Activated CD8-positive, alpha-beta T cell treated with anti-CD3 and anti-CD28 coated beads for 36 hours (primary cell): ENCODE results near the gene RINL. TPM values are rescaled to one million over a fixed set of nuclear protein-coding genes. Genes with fewer than 3 reads are reported as not detected.

Experiments used
- ATAC-seq: fragments of 200-7000 bp; cut with Tn5 transposase; one replicate; pipeline ENCODE4 v1.10.0; 2021; ENCODE audit warnings: mild to moderate bottlenecking, moderate library complexity
- CTCF ChIA-PET: fragments of 350-600 bp; sonication (Branson Sonifier 250); formaldehyde crosslinking; loops from one replicate; lab custom pipeline; 2021; ENCODE audit warnings: antibody characterized with exemption; lab: Charles Lee
- POLR2A ChIA-PET: fragments of 350-600 bp; sonication (Branson Sonifier 250); formaldehyde crosslinking; loops from one replicate; lab custom pipeline; 2021; ENCODE audit warnings: antibody characterized with exemption; lab: Charles Lee
- DNase-seq: peaks from one replicate; pipeline ENCODE4 v3.0.0-alpha.2; 2020
- H3K27ac Mint-ChIP-seq: one replicate; pipeline ENCODE4 v1.8.0; 2021; ENCODE audit warnings: mild to moderate bottlenecking, mixed read lengths
- H3K27me3 Mint-ChIP-seq: one replicate; pipeline ENCODE4 v1.8.0; 2021; ENCODE audit warnings: mixed read lengths
- H3K36me3 Mint-ChIP-seq: one replicate; pipeline ENCODE4 v1.8.0; 2021; ENCODE audit warnings: low read depth, mixed read lengths
- H3K4me1 Mint-ChIP-seq: one replicate; pipeline ENCODE4 v1.8.0; 2021; ENCODE audit warnings: low read depth, mixed read lengths
- H3K4me3 Mint-ChIP-seq: one replicate; pipeline ENCODE4 v1.8.0; 2021; ENCODE audit warnings: mild to moderate bottlenecking, moderate library complexity, mixed read lengths
- H3K9me3 Mint-ChIP-seq: one replicate; pipeline ENCODE4 v1.8.0; 2021; ENCODE audit warnings: mixed read lengths
- intact Hi-C: fragments of 100-400 bp; cut with micrococcal nuclease; formaldehyde crosslinking; loops from one replicate; pipeline ENCODE4 v1.10.0; 2022
- total RNA-seq, 2 experiments: library from RNA; stranded (reverse); gene quantifications; one replicate each; pipeline ENCODE4 v1.2.3, GENCODE V29; 2021
- TF ChIP-seq, protein P1 (sequence below): fragments of 200-600 bp; IDR thresholded peaks from one replicate; pipeline ENCODE4 v1.8.0; 2022; ENCODE audit warnings: antibody characterized with exemption, mild to moderate bottlenecking

The RINL gene
- total RNA-seq, 2 experiments from 2014 or later, result 85.5 to 87.7 TPM

DNA sequence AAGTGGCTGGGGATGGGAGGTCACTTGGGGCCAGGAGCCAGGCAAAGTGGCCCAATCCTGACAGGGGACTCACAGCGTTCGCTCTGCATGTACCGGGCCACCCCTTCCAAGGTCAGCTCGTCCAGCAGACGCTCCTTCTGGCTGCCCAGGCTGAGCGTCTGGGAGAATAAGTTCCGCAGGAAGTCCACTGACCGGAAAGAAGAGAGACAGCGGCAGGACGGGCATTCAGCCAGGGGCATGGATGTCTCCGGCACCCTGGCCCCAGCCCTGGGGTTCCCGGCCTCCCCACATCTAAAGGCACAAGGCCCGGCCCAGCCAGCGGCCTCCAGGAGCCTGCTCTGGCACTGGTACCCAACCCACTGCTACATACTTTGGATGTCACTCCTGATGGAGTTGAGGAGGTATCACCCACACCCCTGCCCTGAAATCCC, 15.3 kb upstream of the RINL start:
- H3K4me3 Mint-ChIP-seq, result no peak overlapping the region
- CTCF ChIA-PET, result interaction anchor here (1.0 kb wide), 1 partner anchor 18 kb away, joined by 3 read pairs; no protein-coding TSS in a partner anchor
- no peak for DNase-seq
- no peaks in the 10 kb centered on the region for H3K9me3 Mint-ChIP-seq
- no peak for ATAC-seq
- POLR2A ChIA-PET, result no interaction called here
- H3K27me3 Mint-ChIP-seq, result no peaks in the 10 kb centered on the region
- intact Hi-C loops, result no loop called here
- TF ChIP-seq, protein P1, sequence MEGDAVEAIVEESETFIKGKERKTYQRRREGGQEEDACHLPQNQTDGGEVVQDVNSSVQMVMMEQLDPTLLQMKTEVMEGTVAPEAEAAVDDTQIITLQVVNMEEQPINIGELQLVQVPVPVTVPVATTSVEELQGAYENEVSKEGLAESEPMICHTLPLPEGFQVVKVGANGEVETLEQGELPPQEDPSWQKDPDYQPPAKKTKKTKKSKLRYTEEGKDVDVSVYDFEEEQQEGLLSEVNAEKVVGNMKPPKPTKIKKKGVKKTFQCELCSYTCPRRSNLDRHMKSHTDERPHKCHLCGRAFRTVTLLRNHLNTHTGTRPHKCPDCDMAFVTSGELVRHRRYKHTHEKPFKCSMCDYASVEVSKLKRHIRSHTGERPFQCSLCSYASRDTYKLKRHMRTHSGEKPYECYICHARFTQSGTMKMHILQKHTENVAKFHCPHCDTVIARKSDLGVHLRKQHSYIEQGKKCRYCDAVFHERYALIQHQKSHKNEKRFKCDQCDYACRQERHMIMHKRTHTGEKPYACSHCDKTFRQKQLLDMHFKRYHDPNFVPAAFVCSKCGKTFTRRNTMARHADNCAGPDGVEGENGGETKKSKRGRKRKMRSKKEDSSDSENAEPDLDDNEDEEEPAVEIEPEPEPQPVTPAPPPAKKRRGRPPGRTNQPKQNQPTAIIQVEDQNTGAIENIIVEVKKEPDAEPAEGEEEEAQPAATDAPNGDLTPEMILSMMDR, result no peak
- H3K36me3 Mint-ChIP-seq, result peaks cover 3% of the 10 kb centered on the region
- no peak overlapping the region for H3K27ac Mint-ChIP-seq
- peaks cover 7% of the 10 kb centered on the region for H3K4me1 Mint-ChIP-seq

DNA sequence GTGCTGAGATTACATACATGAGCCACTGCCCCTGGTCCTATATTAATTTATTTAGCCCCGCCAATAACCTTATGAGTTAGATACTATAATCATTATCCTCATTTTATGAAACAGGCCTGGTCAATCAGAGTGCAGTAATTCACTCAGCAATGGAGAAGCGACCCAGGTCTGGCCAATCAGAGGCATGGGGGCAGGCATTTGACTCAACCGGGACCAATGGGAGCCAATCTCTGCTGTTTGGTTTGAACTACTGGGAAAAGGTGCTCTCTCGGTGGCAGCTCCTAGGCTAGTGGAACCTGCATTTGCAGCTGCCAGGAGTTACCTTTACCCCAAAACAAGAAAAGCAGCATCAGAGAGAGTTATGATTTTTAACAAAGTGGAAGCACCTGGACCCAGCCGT, 14.8 kb upstream of the RINL start:
- TF ChIP-seq, protein P1, result no peak
- ChIA-PET POLR2A (no interaction called here), CTCF (interaction anchor here (1.0 kb wide), 1 partner anchor 17 kb away, joined by 3 read pairs; no protein-coding TSS in a partner anchor)
- H3K27me3 Mint-ChIP-seq, result no peaks in the 10 kb centered on the region
- H3K36me3 Mint-ChIP-seq, result peaks cover 3% of the 10 kb centered on the region
- peaks cover 2% of the 10 kb centered on the region for H3K4me1 Mint-ChIP-seq
- no peaks in the 10 kb centered on the region for H3K9me3 Mint-ChIP-seq
- ATAC-seq (no peak), DNase-seq (no peak)
- H3K4me3 Mint-ChIP-seq, result no peak overlapping the region
- no peak overlapping the region for H3K27ac Mint-ChIP-seq
- intact Hi-C loops, result no loop called here

DNA sequence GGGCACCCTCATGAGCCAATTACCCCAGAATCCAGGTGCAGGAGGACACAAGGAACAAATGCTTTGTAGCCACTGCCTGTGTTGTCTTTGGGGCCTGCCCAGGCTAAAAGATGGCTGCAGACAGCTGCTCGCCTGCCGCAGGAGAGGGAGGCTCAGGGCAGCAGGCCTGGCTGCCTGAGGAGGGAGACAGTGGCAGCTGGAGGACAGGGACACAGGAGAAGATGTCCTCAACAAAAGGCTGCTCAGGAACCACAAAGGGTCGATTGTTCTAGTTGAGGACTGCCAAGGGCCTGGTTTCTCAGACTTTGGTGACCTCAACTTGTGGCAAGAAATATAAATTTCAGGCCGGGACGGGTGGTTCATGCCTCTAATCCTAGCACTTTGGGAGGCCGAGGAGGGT, 13.7 kb upstream of the RINL start:
- H3K27me3 Mint-ChIP-seq, result no peaks in the 10 kb centered on the region
- no peak overlapping the region for H3K27ac Mint-ChIP-seq
- H3K4me1 Mint-ChIP-seq, result peaks cover 5% of the 10 kb centered on the region
- POLR2A ChIA-PET, result no interaction called here
- no peak overlapping the region for H3K4me3 Mint-ChIP-seq
- no peaks in the 10 kb centered on the region for H3K9me3 Mint-ChIP-seq
- intact Hi-C loops, result no loop called here
- ATAC-seq (no peak), DNase-seq (no peak)
- H3K36me3 Mint-ChIP-seq, result peaks cover 3% of the 10 kb centered on the region
- CTCF ChIA-PET, result no interaction called here
- TF ChIP-seq, protein P1, result no peak

DNA sequence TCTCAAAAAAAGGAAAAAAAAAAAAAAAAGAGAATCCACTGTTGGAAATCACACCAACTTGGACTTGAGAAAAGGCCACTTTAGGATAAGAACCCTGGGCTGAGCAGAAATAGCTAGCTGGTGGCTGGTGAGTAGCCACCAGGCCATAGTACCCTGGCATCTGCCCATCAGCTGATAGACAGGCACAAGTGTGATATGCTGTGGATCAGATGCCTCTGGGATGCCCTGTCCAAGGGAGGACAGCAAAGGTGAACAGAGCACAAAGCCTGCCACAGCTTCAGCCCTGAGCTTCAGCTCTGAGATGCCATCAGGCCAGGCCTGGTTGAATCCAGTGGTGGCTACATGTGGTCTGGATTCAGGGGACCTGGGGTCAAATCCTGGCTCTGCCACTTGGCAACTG, 12.6 kb upstream of the RINL start:
- peaks cover 3% of the 10 kb centered on the region for H3K36me3 Mint-ChIP-seq
- no peaks in the 10 kb centered on the region for H3K27me3 Mint-ChIP-seq
- ChIA-PET POLR2A (interaction anchor here (0.7 kb wide), 1 partner anchor 10 kb away, joined by 4 read pairs; no protein-coding TSS in a partner anchor), CTCF (interaction anchor here (0.8 to 1.2 kb wide), 2 partner anchors 12 to 51 kb away, joined by 3 read pairs; no protein-coding TSS in a partner anchor)
- DNase-seq, result no peak
- TF ChIP-seq, protein P1, result no peak
- H3K9me3 Mint-ChIP-seq, result no peaks in the 10 kb centered on the region
- peaks cover 5% of the 10 kb centered on the region for H3K4me1 Mint-ChIP-seq
- no peak overlapping the region for H3K27ac Mint-ChIP-seq
- no peak overlapping the region for H3K4me3 Mint-ChIP-seq
- no peak for ATAC-seq
- intact Hi-C loops, result no loop called here

DNA sequence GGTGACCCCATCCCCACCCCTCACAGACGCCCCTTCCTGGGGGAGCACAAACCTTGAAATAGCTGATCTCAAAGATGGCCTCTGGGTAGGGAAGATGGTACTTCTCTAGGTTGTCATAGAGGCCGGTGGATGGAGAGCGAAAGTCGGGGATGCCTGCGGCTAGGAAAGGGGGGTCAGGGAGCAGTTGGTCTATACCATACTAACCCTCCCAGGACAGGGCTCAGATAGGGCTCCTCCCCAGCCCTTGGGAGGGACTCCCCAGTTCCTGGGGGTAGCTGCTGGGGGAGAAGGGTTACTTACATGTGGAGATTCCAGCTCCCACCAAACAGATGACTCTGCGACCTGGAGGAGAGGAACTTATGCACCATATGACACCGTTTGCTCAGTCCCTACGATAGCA, 11.7 kb upstream of the RINL start:
- DNase-seq (no peak), ATAC-seq (no peak)
- TF ChIP-seq, protein P1, result no peak
- H3K4me1 Mint-ChIP-seq, result peaks cover 5% of the 10 kb centered on the region
- H3K9me3 Mint-ChIP-seq, result no peaks in the 10 kb centered on the region
- CTCF ChIA-PET, result interaction anchor here (1.2 kb wide), 1 partner anchor 11 kb away, joined by 3 read pairs; no protein-coding TSS in a partner anchor
- intact Hi-C loops, result no loop called here
- peaks cover 3% of the 10 kb centered on the region for H3K36me3 Mint-ChIP-seq
- no peak overlapping the region for H3K4me3 Mint-ChIP-seq
- POLR2A ChIA-PET, result interaction anchor here (0.9 kb wide), 1 partner anchor 12 kb away, joined by 3 read pairs; the partner anchor contains the start of gene RINL
- no peak overlapping the region for H3K27ac Mint-ChIP-seq
- no peaks in the 10 kb centered on the region for H3K27me3 Mint-ChIP-seq
